GM12878 (cell line): ENCODE results near the gene TNFAIP8L1. TPM values are rescaled to one million over a fixed set of nuclear protein-coding genes. Genes with fewer than 3 reads are reported as not detected.

ENCODE experiments used
- ATAC-seq: fragments of 200-7000 bp; cut with Tn5 transposase; 3 replicates; pipeline ENCODE4 v1.9.1; 2020; ENCODE audit warnings: mild to moderate bottlenecking, moderate library complexity
- BruUV-seq: library from RNA; stranded (reverse); fragments of 400-500 nt; replicated peaks from 2 replicates; lab custom pipeline; 2021; lab: Mats Ljungman, UMichigan
- CTCF ChIA-PET: fragments of 300-600 bp; sonication (Branson Sonifier 250); formaldehyde crosslinking; extraction: SDS; loops from one replicate; lab custom pipeline; 2021; ENCODE audit warnings: inconsistent platforms; lab: Yijun Ruan, JAX
- POLR2A ChIA-PET: fragments of 350-600 bp; formaldehyde crosslinking; extraction: SDS; loops from one replicate; lab custom pipeline; 2021; ENCODE audit warnings: inconsistent platforms; lab: Charles Lee
- RAD21 ChIA-PET: fragments of 300-600 bp; sonication (Branson Sonifier 250); formaldehyde crosslinking; loops from one replicate; lab custom pipeline; 2023; ENCODE audit warnings: antibody characterized with exemption; ENCODE audit not compliant: unreplicated experiment; lab: Charles Lee
- SMC1A ChIA-PET: fragments of 300-600 bp; sonication (Branson Sonifier 250); formaldehyde crosslinking; loops from one replicate; lab custom pipeline; 2023; ENCODE audit not compliant: unreplicated experiment, uncharacterized antibody; lab: Charles Lee
- DNase-seq: peaks from one replicate; pipeline ENCODE4 v3.0.0-alpha.2; 2011; ENCODE audit warnings: low read depth, low spot score
- FAIRE-seq: peaks from 3 replicates; lab custom pipeline; 2011; peaks lifted over from hg19 to GRCh38; lab: Jason Lieb, UNC
- H2AFZ ChIP-seq: 2 replicates; pipeline ENCODE4 v1.6.0; 2011; ENCODE audit warnings: low read depth, low read length, control low read depth; ENCODE audit not compliant: control insufficient read depth
- H3K27ac ChIP-seq: 2 replicates; pipeline ENCODE4 v1.5.1; 2011; ENCODE audit warnings: control low read depth; ENCODE audit not compliant: control insufficient read depth, insufficient read depth
- H3K27me3 ChIP-seq, 2 experiments: replicated peaks in 1 of 2; 2 replicates each; pipeline versions ENCODE4 v1.6.0 to v1.6.1; 2011; ENCODE audit warnings: low read length in 1 of 2; ENCODE audit not compliant: control insufficient read depth in 2 of 2, insufficient read depth in 2 of 2
- H3K36me3 ChIP-seq, 2 experiments: 2 replicates each; pipeline ENCODE4 v1.5.1; 2011; ENCODE audit warnings: low read length in 1 of 2; ENCODE audit not compliant: control insufficient read depth in 2 of 2, insufficient read depth in 2 of 2
- H3K4me1 ChIP-seq: 2 replicates; pipeline ENCODE4 v1.6.1; 2011; ENCODE audit warnings: mild to moderate bottlenecking, low read length, moderate library complexity, mixed read lengths; ENCODE audit not compliant: control insufficient read depth, insufficient read depth
- H3K4me2 ChIP-seq: 2 replicates; pipeline ENCODE4 v1.6.0; 2011; ENCODE audit warnings: control low read depth; ENCODE audit not compliant: control insufficient read depth, insufficient read depth
- H3K4me3 ChIP-seq: fragments of 200-600 bp; sonication (generic); 2 replicates; pipeline ENCODE4 v1.5.1; 2016
- H3K79me2 ChIP-seq: 2 replicates; pipeline ENCODE4 v1.6.0; 2011; ENCODE audit warnings: low read length; ENCODE audit not compliant: control insufficient read depth, insufficient read depth
- H3K9ac ChIP-seq: 2 replicates; pipeline ENCODE4 v1.8.0; 2011; ENCODE audit warnings: low read length, control low read depth, mixed read lengths; ENCODE audit not compliant: control insufficient read depth, insufficient read depth
- H3K9me3 ChIP-seq: replicated peaks from 3 replicates; pipeline ENCODE4 v1.5.1; 2011; ENCODE audit warnings: mild to moderate bottlenecking, low read length; ENCODE audit not compliant: control insufficient read depth, insufficient read depth
- H4K20me1 ChIP-seq: 2 replicates; pipeline ENCODE4 v1.6.0; 2011; ENCODE audit not compliant: control insufficient read depth, insufficient read depth
- DPF2 ChIP-seq: fragments of 450-650 bp; IDR thresholded peaks from 2 replicates; pipeline ENCODE4 v1.6.1; 2017; ENCODE audit warnings: mild to moderate bottlenecking
- ESRRA ChIP-seq: IDR thresholded peaks from 2 replicates; pipeline ENCODE4 v1.6.1; 2012; ENCODE audit warnings: mild to moderate bottlenecking, low read length, improper control_type of control experiment
- FOS ChIP-seq: IDR thresholded peaks from 3 replicates; pipeline ENCODE4 v1.6.1; 2011; ENCODE audit warnings: borderline replicate concordance; ENCODE audit not compliant: insufficient read length; ENCODE audit errors: extremely low read depth
- PAX5 ChIP-seq: IDR thresholded peaks from 2 replicates; pipeline ENCODE4 v1.6.1; 2011; ENCODE audit warnings: low read depth, low read length, borderline replicate concordance
- POLR2AphosphoS5 ChIP-seq: IDR thresholded peaks from 2 replicates; pipeline ENCODE4 v1.6.1; 2011; ENCODE audit warnings: mild to moderate bottlenecking, low read length, inconsistent platforms
- TCF3 ChIP-seq: IDR thresholded peaks from 2 replicates; pipeline ENCODE4 v1.6.1; 2012; ENCODE audit warnings: low read depth, mild to moderate bottlenecking, low read length, borderline replicate concordance; ENCODE audit not compliant: insufficient read depth
- ZNF217 ChIP-seq: fragments of 450-650 bp; IDR thresholded peaks from 2 replicates; pipeline ENCODE4 v1.6.1; 2017; ENCODE audit warnings: antibody characterized with exemption, mild to moderate bottlenecking
- WGBS: methylation state at CpG from one replicate; pipeline ENCODE4 v1.1.6; 2016; ENCODE audit warnings: low lambda C conversion rate; ENCODE audit not compliant: insufficient replicate concordance, insufficient coverage; ENCODE audit errors: missing lambda C conversion rate; 5-methylcytosine and 5-hydroxymethylcytosine counted together
- in situ Hi-C: fragments of 300-500 bp; cut with MboI; formaldehyde crosslinking; loops from 9 replicates; pipeline ENCODE4 v1.14.3; 2018; ENCODE audit warnings: mixed read lengths
- intact Hi-C: fragments of 100-400 bp; cut with micrococcal nuclease; formaldehyde crosslinking; loops from one replicate; pipeline ENCODE4 v1.14.2; 2022; ENCODE audit not compliant: unreplicated experiment
- polyA plus RNA-seq, 11 experiments: library from polyadenylated mRNA; depleted of rRNA in 4 of 11; unstranded in 6 of 11; stranded (reverse) in 5 of 11; fragments of >200 nt; fragmentation: Nextera tagmentation in 4 of 11; fragmentation: Illumina TruSeq in 1 of 11; extraction: Ambion mirVana in 4 of 11; extraction: Trizol in 1 of 11; gene quantifications; 1 replicate in 1 of 11; 2 replicates in 10 of 11; pipeline versions ENCODE4 v1.2.1 to v1.2.3, GENCODE V29; 2011 to 2016; ENCODE audit warnings: inconsistent platforms in 2 of 11, missing spikeins in 2 of 11, low read depth in 1 of 11
- total RNA-seq, 4 experiments: library from RNA; depleted of rRNA in 3 of 4; stranded (reverse); fragments of >200 nt in 3 of 4; fragmentation: Illumina TruSeq in 1 of 4; extraction: Trizol in 1 of 4; gene quantifications; 2 replicates each; pipeline versions ENCODE4 v1.2.1 to v1.2.3, GENCODE V29; 2013 to 2021
- TF ChIP-seq, protein P1 (sequence below): fragments of 450-650 bp; IDR thresholded peaks from 2 replicates; pipeline ENCODE4 v1.6.1; 2017; ENCODE audit warnings: mild to moderate bottlenecking
- TF ChIP-seq, protein P2 (sequence below): fragments of 450-650 bp; formaldehyde crosslinking; IDR thresholded peaks from 2 replicates; pipeline ENCODE4 v1.4.0; 2020; ENCODE audit warnings: mild to moderate bottlenecking, moderate library complexity
- TF ChIP-seq, protein P3 (sequence below): fragments of 450-650 bp; IDR thresholded peaks from 2 replicates; pipeline ENCODE4 v1.6.1; 2017; ENCODE audit warnings: low read depth, mild to moderate bottlenecking, moderate library complexity
- TF ChIP-seq, protein P4 (sequence below): fragments of 450-650 bp; IDR thresholded peaks from 2 replicates; pipeline ENCODE4 v1.6.1; 2016; ENCODE audit warnings: mild to moderate bottlenecking, moderate library complexity, borderline replicate concordance

Gene TNFAIP8L1
- total and polyA plus RNA-seq, 10 of the 15 experiments (the other 5 are each of a cell fraction or from before 2014, with no cell fraction given), result 0.93 to 12.7 (median 8.6) TPM

DNA sequence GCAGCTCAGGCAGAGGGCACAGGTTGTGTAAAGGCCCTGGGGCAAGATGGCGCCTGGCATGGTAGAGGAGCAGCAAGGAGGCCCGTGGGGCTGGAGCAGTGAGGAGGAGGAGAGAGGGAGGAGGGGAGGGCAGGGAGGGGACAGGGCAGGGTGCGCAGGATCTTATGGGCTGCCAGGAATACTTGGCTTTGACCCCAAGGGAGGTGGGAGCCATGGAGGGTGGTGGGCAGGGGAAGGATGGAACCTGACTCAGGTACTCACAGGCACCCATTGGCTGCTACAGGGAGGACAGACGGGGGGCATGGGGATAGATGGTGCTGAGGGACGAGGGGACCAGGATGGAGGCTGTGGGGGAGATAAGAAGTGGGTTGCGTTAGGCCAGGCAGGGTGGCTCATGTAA is 3.3 kb downstream of the TNFAIP8L1 start (continued):
- TF ChIP-seq, protein P1, sequence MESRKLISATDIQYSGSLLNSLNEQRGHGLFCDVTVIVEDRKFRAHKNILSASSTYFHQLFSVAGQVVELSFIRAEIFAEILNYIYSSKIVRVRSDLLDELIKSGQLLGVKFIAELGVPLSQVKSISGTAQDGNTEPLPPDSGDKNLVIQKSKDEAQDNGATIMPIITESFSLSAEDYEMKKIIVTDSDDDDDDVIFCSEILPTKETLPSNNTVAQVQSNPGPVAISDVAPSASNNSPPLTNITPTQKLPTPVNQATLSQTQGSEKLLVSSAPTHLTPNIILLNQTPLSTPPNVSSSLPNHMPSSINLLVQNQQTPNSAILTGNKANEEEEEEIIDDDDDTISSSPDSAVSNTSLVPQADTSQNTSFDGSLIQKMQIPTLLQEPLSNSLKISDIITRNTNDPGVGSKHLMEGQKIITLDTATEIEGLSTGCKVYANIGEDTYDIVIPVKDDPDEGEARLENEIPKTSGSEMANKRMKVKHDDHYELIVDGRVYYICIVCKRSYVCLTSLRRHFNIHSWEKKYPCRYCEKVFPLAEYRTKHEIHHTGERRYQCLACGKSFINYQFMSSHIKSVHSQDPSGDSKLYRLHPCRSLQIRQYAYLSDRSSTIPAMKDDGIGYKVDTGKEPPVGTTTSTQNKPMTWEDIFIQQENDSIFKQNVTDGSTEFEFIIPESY, result no peak
- TF ChIP-seq ZNF217 (no peak), DPF2 (no peak), ESRRA (no peak), TCF3 (no peak)
- TF ChIP-seq, all 136 proteins: peak for 0

DNA sequence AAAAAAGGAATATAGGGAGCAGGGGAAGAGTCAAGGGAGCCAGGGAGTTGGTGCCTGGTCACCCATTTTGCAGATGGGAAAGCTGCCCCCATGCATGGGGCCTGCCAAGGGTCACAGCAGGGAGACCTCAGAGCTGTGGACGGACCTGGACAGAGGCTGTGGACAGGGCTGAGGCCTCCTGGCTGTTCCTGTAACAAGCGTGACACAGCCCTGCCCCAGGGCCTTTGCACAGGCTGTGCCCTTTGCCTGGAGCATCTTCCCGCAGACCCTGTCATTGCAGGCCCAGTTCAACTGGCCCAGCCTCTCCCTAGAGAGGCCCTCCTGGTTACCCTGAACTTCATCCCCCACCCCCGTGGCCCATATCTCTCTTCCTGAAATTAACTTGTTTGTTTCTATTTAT is 6.4 kb downstream of the TNFAIP8L1 start:
- no peak overlapping the region for H3K4me3 ChIP-seq
- RAD21 ChIA-PET, result no interaction called here
- no peaks in the 10 kb centered on the region; a peak in 1 of 4 replicates for H3K36me3 ChIP-seq
- SMC1A ChIA-PET, result no interaction called here
- peaks cover 6% of the 10 kb centered on the region for H3K79me2 ChIP-seq
- in situ Hi-C loops (no loop called here), intact Hi-C loops (no loop called here)
- CTCF ChIA-PET, result interaction anchor here (0.7 kb wide), 1 partner anchor 11 kb away, joined by 3 read pairs; no protein-coding TSS in a partner anchor
- peaks cover 13% of the 10 kb centered on the region; the same call in 1 of the 2 replicates for H3K4me1 ChIP-seq
- DNase-seq, result no peak
- POLR2A ChIA-PET, result interaction anchor here (0.5 kb wide), 1 partner anchor 111 kb away, joined by 4 read pairs; no protein-coding TSS in a partner anchor
- H3K9me3 ChIP-seq, result no peaks in the 10 kb centered on the region
- no peak for FAIRE-seq
- H2AFZ ChIP-seq, result no peak overlapping the region
- H3K9ac ChIP-seq, result no peak overlapping the region
- ATAC-seq, result no peak
- no peaks in the 10 kb centered on the region for H3K27me3 ChIP-seq
- H3K4me2 ChIP-seq, result no peak overlapping the region
- no peak overlapping the region for H3K27ac ChIP-seq
- H4K20me1 ChIP-seq, result no peaks in the 10 kb centered on the region
- no TSS peak for BruUV-seq
- WGBS, result 75% methylated on average over 4 of the region's 4 CpGs
- TF ChIP-seq, protein P2, sequence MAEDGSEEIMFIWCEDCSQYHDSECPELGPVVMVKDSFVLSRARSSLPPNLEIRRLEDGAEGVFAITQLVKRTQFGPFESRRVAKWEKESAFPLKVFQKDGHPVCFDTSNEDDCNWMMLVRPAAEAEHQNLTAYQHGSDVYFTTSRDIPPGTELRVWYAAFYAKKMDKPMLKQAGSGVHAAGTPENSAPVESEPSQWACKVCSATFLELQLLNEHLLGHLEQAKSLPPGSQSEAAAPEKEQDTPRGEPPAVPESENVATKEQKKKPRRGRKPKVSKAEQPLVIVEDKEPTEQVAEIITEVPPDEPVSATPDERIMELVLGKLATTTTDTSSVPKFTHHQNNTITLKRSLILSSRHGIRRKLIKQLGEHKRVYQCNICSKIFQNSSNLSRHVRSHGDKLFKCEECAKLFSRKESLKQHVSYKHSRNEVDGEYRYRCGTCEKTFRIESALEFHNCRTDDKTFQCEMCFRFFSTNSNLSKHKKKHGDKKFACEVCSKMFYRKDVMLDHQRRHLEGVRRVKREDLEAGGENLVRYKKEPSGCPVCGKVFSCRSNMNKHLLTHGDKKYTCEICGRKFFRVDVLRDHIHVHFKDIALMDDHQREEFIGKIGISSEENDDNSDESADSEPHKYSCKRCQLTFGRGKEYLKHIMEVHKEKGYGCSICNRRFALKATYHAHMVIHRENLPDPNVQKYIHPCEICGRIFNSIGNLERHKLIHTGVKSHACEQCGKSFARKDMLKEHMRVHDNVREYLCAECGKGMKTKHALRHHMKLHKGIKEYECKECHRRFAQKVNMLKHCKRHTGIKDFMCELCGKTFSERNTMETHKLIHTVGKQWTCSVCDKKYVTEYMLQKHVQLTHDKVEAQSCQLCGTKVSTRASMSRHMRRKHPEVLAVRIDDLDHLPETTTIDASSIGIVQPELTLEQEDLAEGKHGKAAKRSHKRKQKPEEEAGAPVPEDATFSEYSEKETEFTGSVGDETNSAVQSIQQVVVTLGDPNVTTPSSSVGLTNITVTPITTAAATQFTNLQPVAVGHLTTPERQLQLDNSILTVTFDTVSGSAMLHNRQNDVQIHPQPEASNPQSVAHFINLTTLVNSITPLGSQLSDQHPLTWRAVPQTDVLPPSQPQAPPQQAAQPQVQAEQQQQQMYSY (CRISPR knock-in tag), result no peak
- TF ChIP-seq POLR2AphosphoS5, result no peak
- TF ChIP-seq FOS, result no peak
- TF ChIP-seq, protein P3, sequence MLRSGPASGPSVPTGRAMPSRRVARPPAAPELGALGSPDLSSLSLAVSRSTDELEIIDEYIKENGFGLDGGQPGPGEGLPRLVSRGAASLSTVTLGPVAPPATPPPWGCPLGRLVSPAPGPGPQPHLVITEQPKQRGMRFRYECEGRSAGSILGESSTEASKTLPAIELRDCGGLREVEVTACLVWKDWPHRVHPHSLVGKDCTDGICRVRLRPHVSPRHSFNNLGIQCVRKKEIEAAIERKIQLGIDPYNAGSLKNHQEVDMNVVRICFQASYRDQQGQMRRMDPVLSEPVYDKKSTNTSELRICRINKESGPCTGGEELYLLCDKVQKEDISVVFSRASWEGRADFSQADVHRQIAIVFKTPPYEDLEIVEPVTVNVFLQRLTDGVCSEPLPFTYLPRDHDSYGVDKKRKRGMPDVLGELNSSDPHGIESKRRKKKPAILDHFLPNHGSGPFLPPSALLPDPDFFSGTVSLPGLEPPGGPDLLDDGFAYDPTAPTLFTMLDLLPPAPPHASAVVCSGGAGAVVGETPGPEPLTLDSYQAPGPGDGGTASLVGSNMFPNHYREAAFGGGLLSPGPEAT, result no peak
- TF ChIP-seq ZNF217, result no peak
- TF ChIP-seq PAX5, result no peak
- TF ChIP-seq, protein P4, sequence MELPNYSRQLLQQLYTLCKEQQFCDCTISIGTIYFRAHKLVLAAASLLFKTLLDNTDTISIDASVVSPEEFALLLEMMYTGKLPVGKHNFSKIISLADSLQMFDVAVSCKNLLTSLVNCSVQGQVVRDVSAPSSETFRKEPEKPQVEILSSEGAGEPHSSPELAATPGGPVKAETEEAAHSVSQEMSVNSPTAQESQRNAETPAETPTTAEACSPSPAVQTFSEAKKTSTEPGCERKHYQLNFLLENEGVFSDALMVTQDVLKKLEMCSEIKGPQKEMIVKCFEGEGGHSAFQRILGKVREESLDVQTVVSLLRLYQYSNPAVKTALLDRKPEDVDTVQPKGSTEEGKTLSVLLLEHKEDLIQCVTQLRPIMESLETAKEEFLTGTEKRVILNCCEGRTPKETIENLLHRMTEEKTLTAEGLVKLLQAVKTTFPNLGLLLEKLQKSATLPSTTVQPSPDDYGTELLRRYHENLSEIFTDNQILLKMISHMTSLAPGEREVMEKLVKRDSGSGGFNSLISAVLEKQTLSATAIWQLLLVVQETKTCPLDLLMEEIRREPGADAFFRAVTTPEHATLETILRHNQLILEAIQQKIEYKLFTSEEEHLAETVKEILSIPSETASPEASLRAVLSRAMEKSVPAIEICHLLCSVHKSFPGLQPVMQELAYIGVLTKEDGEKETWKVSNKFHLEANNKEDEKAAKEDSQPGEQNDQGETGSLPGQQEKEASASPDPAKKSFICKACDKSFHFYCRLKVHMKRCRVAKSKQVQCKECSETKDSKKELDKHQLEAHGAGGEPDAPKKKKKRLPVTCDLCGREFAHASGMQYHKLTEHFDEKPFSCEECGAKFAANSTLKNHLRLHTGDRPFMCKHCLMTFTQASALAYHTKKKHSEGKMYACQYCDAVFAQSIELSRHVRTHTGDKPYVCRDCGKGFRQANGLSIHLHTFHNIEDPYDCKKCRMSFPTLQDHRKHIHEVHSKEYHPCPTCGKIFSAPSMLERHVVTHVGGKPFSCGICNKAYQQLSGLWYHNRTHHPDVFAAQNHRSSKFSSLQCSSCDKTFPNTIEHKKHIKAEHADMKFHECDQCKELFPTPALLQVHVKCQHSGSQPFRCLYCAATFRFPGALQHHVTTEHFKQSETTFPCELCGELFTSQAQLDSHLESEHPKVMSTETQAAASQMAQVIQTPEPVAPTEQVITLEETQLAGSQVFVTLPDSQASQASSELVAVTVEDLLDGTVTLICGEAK, result no peak
